GM12873 (cell line): ENCODE data around the gene CLECL1.

Experiments used
- TF ChIP-seq, protein P1 (sequence below): IDR thresholded peaks from 2 replicates; pipeline ENCODE4 v1.5.1; 2012; ENCODE audit warnings: low read depth, mild to moderate bottlenecking, moderate library complexity, low read length, control low read depth; ENCODE audit not compliant: insufficient read depth; ENCODE audit errors: missing control alignments

CLECL1 gene

DNA sequence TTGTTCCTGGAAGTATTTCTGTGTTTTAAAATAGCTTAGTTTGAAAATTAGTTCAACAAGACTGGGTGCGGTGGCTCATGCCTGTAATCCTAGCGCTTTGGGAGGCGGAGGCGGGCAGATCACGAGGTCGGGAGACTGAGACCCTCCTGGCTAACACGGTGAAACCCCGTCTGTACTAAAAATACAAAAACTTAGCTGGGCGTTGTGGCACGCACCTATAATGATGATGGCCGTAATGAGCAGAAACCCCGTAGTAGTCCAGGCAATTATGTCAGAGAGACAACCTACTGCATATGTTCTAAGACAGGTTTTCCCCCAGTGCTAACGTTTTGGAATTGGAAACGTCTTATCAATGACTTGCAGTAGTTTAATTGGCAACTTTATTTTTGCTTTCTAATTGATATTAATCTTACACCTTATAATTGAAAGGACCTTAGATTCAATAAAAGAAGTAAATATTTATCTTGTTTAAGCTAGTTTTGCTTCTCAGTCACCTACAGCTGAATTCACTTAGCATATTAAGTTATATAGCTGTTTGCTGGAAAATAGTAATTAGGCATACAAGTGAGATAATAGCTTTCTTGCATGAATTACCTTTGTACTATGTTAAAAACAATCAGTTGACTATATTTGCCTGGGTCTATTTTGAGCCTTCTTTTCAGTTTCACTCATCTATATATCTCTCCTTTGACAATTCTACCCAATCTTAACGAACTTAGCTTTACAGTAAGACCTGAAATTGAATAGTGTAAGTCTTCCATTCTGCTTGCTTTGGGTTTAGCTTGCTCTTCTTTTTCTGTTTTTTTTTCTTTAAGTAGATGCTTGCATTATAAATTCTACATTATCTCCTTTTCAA lies 15.6 kb downstream of the CLECL1 start:
- TF ChIP-seq, protein P1, sequence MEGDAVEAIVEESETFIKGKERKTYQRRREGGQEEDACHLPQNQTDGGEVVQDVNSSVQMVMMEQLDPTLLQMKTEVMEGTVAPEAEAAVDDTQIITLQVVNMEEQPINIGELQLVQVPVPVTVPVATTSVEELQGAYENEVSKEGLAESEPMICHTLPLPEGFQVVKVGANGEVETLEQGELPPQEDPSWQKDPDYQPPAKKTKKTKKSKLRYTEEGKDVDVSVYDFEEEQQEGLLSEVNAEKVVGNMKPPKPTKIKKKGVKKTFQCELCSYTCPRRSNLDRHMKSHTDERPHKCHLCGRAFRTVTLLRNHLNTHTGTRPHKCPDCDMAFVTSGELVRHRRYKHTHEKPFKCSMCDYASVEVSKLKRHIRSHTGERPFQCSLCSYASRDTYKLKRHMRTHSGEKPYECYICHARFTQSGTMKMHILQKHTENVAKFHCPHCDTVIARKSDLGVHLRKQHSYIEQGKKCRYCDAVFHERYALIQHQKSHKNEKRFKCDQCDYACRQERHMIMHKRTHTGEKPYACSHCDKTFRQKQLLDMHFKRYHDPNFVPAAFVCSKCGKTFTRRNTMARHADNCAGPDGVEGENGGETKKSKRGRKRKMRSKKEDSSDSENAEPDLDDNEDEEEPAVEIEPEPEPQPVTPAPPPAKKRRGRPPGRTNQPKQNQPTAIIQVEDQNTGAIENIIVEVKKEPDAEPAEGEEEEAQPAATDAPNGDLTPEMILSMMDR: no peak

DNA sequence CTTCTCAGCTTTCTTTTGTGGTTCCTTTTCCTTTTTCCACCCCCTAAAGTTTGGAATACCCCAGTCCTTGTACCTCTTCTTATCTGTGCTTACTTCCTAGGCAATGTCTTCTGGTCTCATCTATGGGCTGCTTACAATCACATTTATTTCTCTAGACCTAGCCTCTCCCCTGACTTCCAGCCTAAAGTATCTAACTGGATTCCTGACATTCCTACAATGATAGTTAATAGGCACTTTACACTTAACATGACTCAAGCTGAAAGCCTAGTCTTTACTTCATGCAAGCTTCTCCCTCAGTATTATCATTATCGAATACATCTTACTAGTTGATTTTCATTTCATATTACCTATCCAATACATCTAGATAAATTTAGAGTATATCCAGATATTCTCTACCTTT lies 21.2 kb downstream of the CLECL1 start:
- TF ChIP-seq, protein P1: no peak

DNA sequence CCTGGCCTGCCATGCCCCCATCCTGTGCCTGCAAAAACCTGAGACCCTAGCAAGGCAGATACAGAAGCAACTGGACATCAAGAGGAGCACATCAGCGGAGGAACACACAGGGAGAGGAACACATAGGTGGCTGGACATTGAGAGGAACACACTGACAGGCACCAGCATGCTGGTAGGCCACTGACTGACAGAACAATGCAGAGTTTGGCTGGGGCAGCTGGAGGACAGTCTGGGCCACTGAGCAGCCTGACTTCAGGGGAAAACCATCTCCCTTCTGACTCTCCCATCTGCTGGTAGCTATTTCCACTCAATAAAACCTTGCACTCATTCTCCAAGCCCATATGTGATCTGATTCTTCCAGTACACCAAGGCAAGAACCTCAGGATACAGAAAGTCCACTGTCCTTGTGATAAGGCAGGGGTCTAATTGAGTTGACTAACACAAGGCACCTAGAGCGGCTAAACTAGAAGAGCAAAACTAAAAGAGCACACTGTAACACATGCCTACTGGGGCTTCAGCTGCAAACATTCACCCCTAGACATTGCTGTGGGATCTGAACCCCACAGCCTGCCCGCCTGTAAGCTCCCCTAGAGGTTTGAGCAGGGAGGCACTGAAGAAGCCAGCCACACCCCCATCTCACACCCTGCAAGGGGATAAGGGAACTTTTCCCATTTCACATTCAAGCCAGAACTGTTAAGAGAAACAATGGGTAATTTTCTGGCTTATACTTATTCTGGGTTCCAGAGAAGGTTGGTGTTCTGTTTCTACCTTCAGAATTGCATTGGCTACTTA lies 22.1 kb downstream of the CLECL1 start:
- TF ChIP-seq, protein P1: no peak

DNA sequence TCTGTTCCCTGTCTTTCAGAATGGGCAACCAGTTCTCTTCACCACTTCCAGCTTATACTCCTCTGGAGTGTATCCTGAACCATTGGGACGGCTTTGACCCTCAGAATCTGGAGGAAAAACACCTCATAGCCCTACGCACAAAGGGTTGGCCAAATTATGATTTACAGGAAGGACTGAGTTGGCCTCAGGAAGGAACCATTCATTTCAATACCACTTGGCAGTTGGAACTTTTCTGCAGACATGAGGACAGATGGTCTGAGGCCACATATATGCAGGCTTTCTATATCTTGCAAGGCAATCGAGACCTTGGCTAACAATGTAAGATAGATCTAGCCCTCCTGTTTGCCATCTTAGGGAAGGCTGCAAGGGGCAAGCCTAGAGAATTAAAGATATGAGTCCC lies 24.0 kb downstream of the CLECL1 start:
- TF ChIP-seq, protein P1: no peak

DNA sequence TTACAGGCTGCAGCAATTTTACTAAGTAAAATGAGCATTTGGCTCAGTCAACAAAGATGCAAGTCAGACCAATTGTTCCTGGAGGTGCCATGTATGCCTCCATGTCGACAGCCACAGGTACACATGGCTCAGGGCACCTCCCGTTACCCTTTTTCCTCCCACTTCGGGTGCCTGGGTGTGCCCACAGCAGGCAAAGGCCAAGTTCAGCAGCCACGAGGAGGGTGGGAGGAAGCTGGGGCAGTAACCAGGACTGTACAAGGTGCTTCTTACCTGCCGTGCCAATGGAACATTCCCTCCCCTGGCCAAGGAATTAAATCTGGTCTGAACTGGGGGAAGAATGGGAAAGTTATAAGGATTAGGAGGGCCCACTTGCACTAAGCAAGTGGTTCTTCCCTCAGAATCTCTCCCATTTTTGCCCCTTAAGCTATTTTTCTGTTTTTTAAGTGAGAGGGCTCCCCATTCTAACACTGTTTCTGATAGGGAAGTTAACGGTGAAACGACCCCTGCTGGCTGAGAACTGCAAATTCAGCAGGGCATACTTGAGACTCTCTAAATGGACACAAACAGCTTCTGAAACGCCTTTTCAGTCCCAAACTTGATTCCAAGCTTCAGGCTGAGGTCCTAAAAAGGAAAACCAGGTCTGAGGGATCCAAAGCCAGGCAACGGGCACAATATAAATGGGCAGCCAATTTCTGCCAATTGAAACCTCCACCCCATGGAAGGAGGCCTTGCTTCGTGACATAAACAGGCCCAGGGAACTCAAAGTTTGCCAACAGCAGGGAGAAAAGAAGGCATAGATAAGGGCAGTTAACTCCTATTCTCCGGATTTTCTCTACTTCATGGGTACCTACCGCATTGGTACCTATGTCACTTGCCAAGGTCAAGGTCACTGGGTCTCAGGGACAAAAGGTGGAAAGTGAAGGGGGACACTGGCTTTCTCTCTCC lies 24.8 kb downstream of the CLECL1 start:
- TF ChIP-seq, protein P1: peak; percentile 86

DNA sequence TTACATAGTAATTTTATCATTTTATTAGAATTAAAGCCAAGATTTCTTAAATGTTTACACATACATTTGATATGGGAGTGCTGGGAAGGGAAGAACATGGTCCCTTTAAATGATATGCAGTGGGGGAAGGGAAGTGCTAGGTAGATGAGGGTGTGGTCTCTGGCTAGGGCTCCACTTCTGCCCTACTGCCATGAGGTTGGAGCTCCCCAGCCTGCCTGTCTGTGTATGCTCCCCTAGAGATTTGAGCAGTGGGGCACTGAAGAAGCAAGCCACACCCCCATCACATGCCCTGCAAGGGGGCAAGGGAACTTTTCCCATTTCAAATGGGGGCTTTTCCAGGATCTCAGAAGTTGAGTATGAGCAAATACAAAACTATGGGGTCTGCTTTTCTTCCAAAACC lies 25.5 kb downstream of the CLECL1 start:
- TF ChIP-seq, protein P1: no peak

DNA sequence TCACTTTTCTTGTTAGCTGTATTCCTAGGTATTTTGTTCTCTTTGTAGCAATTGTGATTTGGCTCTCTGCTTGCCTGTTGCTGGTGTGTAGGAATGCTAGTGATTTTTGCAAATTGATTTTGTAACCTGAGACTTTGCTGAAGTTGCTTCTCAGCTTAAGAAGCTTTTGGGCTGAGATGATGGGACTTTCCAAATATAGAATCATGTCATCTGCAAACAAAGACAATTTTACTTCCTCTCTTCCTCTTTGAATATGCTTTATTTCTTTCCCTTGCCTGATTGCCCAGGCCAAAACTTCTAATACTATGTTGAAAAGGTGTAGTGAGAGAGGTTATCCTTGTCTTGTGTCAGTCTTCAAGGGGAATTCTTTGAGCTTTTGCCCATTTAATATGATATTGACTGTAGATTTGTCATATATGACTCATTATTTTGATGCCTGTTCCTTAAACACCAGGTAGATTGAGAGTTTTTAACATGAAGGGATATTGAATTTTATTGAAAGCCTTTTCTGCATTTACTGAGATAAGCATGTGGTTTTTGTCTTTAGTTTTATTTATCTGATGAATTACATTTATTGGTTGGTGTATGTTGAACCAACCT lies 26.7 kb downstream of the CLECL1 start:
- TF ChIP-seq, protein P1: no peak
